Measurements from ENCODE around the gene OPRM1. TPM values are rescaled to one million over a fixed set of nuclear protein-coding genes. Genes with fewer than 3 reads are reported as not detected.

The OPRM1 gene
- total RNA-seq, 1 donor from 2014 or later: not detected

DNA sequence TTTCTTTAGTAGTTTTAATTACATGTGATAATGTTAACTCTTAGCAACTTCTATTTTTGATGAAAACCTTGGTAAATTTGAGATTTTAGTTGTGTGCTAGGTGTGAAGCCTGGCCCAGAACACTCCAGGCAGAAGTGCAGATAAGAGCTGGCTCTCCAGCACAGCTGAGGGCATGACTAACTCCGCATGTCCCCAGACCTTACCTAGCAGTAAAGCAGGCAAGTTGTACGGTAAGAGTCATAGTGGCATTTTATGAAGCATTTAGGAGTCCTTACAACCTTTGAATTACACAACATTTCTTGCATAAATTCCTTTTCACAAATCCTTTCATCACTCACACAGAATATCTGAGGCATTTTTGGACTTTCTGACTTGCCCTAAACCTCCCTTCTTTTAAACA is 67.2 kb downstream of the OPRM1 start:
- no peaks in the 10 kb centered on the region for H3K36me3 ChIP-seq
- no peak overlapping the region for H3K27ac Mint-ChIP-seq
- H3K4me3 ChIP-seq: no peak overlapping the region
- no peaks in the 10 kb centered on the region for H3K79me2 ChIP-seq (ENCODE audit: low read depth)
- H3F3A ChIP-seq (ENCODE audit: low read depth): no peaks in the 10 kb centered on the region
- H3K27me3 ChIP-seq: no peaks in the 10 kb centered on the region
- no peak overlapping the region for H3K4me3 Mint-ChIP-seq
- H3K9me3 ChIP-seq (ENCODE audit: low read depth): peaks cover 11% of the 10 kb centered on the region
- H3K36me3 Mint-ChIP-seq: no peaks in the 10 kb centered on the region
- H3K4me2 ChIP-seq: no peak overlapping the region
- TF ChIP-seq EZH2 (IDR thresholded peaks at IDR 0.05): no peak
- no peak for TF ChIP-seq EZH2phosphoT487 (IDR thresholded peaks at IDR 0.05)
- no peak for TF ChIP-seq CTCF (IDR thresholded peaks at IDR 0.05)
- H3K4me1 ChIP-seq: no peaks in the 10 kb centered on the region
- H4K20me1 ChIP-seq (ENCODE audit: low read depth): no peaks in the 10 kb centered on the region
- peaks cover 4% of the 10 kb centered on the region for H3K9me3 Mint-ChIP-seq
- H3K4me1 Mint-ChIP-seq: no peaks in the 10 kb centered on the region
- no peak overlapping the region for H2AFZ ChIP-seq (replicated peaks)
- H3K9ac ChIP-seq: no peak overlapping the region
- H3K27me3 Mint-ChIP-seq (ENCODE audit: insufficient read depth, low read depth): no peaks in the 10 kb centered on the region
- no peak overlapping the region for H3K27ac ChIP-seq
- no peak for DNase-seq (ENCODE audit: low spot score)

GRCh38 chr6:154111025-154111424 is 72.0 kb downstream of the OPRM1 start:
- no peaks in the 10 kb centered on the region for H3F3A ChIP-seq (ENCODE audit: low read depth)
- H3K36me3 Mint-ChIP-seq: no peaks in the 10 kb centered on the region
- no peak for DNase-seq (ENCODE audit: low spot score)
- no peak overlapping the region for H3K4me3 Mint-ChIP-seq
- no peak overlapping the region for H3K4me3 ChIP-seq
- H3K27me3 Mint-ChIP-seq (ENCODE audit: insufficient read depth, low read depth): peaks cover 2% of the 10 kb centered on the region
- TF ChIP-seq EZH2phosphoT487 (IDR thresholded peaks at IDR 0.05) (no peak), CTCF (IDR thresholded peaks at IDR 0.05) (no peak), EZH2 (IDR thresholded peaks at IDR 0.05) (no peak)
- no peaks in the 10 kb centered on the region for H3K9me3 ChIP-seq (ENCODE audit: low read depth)
- H3K27me3 ChIP-seq: no peaks in the 10 kb centered on the region
- H3K79me2 ChIP-seq (ENCODE audit: low read depth): no peaks in the 10 kb centered on the region
- no peak overlapping the region for H2AFZ ChIP-seq (replicated peaks)
- H3K9me3 Mint-ChIP-seq: peaks cover 2% of the 10 kb centered on the region
- no peaks in the 10 kb centered on the region for H3K36me3 ChIP-seq
- no peaks in the 10 kb centered on the region for H3K4me1 ChIP-seq
- no peak overlapping the region for H3K27ac Mint-ChIP-seq
- no peak overlapping the region for H3K27ac ChIP-seq
- H4K20me1 ChIP-seq (ENCODE audit: low read depth): no peaks in the 10 kb centered on the region
- H3K4me2 ChIP-seq: no peak overlapping the region
- H3K4me1 Mint-ChIP-seq: peaks cover 5% of the 10 kb centered on the region
- no peak overlapping the region for H3K9ac ChIP-seq

DNA sequence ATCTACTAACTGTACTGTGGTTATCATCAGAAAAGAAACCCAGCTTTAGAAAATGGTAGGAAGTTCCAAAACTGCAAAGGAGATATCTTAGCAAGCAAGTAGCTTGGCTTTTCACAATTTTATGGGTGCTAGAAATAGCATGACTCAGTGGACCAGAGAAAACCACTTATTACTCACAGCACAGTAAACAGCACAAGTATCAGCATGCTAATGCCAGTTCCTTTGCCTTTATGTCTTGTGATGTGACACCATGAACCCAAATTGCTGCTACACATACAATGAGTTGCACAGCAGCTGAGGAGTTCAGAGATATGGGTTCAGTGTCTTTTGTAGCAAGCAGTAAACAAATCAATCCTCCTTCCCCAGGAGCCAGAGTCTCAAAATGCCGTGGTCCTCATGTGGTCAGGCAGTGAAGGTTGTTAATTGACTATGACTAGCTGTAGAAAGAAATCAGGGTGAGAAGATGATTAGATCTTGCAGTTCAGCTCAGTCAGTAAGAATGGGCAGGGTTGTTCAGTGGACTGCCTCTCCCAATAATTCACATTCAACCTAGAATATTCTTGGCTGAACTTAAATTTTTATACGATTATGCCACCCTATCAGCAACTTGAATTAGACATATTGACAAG is 73.3 kb downstream of the OPRM1 start:
- Histone ChIP-seq H3K36me3 (no peaks in the 10 kb centered on the region), H3K27ac (no peak overlapping the region), H3F3A (ENCODE audit: low read depth) (no peaks in the 10 kb centered on the region), H3K4me1 (no peaks in the 10 kb centered on the region), H3K4me3 (no peak overlapping the region), H3K27me3 (no peaks in the 10 kb centered on the region), H4K20me1 (ENCODE audit: low read depth) (no peaks in the 10 kb centered on the region), H3K4me2 (no peak overlapping the region), H3K9ac (no peak overlapping the region), H3K79me2 (ENCODE audit: low read depth) (no peaks in the 10 kb centered on the region), H3K9me3 (ENCODE audit: low read depth) (no peaks in the 10 kb centered on the region), H2AFZ (replicated peaks) (no peak overlapping the region)
- no peak for TF ChIP-seq EZH2phosphoT487 (IDR thresholded peaks at IDR 0.05)
- TF ChIP-seq EZH2 (IDR thresholded peaks at IDR 0.05): no peak
- TF ChIP-seq CTCF (IDR thresholded peaks at IDR 0.05): no peak
- Mint-ChIP-seq H3K27me3 (ENCODE audit: insufficient read depth, low read depth) (peaks cover 2% of the 10 kb centered on the region), H3K9me3 (no peaks in the 10 kb centered on the region), H3K36me3 (no peaks in the 10 kb centered on the region), H3K27ac (no peak overlapping the region), H3K4me3 (no peak overlapping the region), H3K4me1 (peaks cover 5% of the 10 kb centered on the region)
- DNase-seq (ENCODE audit: low spot score): no peak
